Islet of Langerhans (tissue), 1 donor: ENCODE results near the gene TUBA8.
"Not testable (repeated sequence)": the region's sequence is repeated elsewhere in the genome, so short reads cannot be mapped to it uniquely, and the experiment has no call there.

Source experiments
- FAIRE-seq: peaks from one replicate; lab custom pipeline; 2011; peaks lifted over from hg19 to GRCh38; lab: Jason Lieb, UNC

Gene TUBA8

GRCh38 chr22:18130699-18131429, 20.3 kb downstream of the TUBA8 start:
- no peak for FAIRE-seq

GRCh38 chr22:18133452-18133851, 22.8 kb downstream of the TUBA8 start:
- FAIRE-seq, result no peak

GRCh38 chr22:18136563-18137320, 26.1 kb downstream of the TUBA8 start:
- no peak for FAIRE-seq

GRCh38 chr22:18141004-18141403, 30.4 kb downstream of the TUBA8 start:
- not testable (repeated sequence) for FAIRE-seq

GRCh38 chr22:18144105-18144504, 33.5 kb downstream of the TUBA8 start:
- FAIRE-seq, result no peak

- no peak for FAIRE-seq
These were observed 35.2 kb downstream of the TUBA8 start for GRCh38 chr22:18145676-18146388.

- no peak for FAIRE-seq
These were observed 35.8 kb downstream of the TUBA8 start for GRCh38 chr22:18146389-18146753.

GRCh38 chr22:18147791-18148190, 37.2 kb downstream of the TUBA8 start:
- FAIRE-seq, result no peak

- no peak for FAIRE-seq
These were observed 37.8 kb downstream of the TUBA8 start for GRCh38 chr22:18148293-18148965.

GRCh38 chr22:18152519-18152918, 41.9 kb downstream of the TUBA8 start:
- FAIRE-seq, result no peak

GRCh38 chr22:18154821-18155390, 44.3 kb downstream of the TUBA8 start:
- FAIRE-seq, result no peak

- not testable (repeated sequence) for FAIRE-seq
These were observed 44.9 kb downstream of the TUBA8 start for GRCh38 chr22:18155546-18155945.

GRCh38 chr22:18156878-18157713, 46.5 kb downstream of the TUBA8 start:
- FAIRE-seq, result no peak

- FAIRE-seq, result no peak
These were observed 47.1 kb downstream of the TUBA8 start for GRCh38 chr22:18157714-18158028.

GRCh38 chr22:18160641-18161040, 50.0 kb downstream of the TUBA8 start:
- not testable (repeated sequence) for FAIRE-seq

- FAIRE-seq, result not testable (repeated sequence)
These were observed 53.2 kb downstream of the TUBA8 start for GRCh38 chr22:18163843-18164242.

- FAIRE-seq, result not testable (repeated sequence)
These were observed 54.0 kb downstream of the TUBA8 start for GRCh38 chr22:18164584-18164983.

- FAIRE-seq, result not testable (repeated sequence)
These were observed 54.7 kb downstream of the TUBA8 start for GRCh38 chr22:18165356-18165755.

GRCh38 chr22:18170284-18170683, 59.7 kb downstream of the TUBA8 start:
- not testable (repeated sequence) for FAIRE-seq

GRCh38 chr22:18172203-18172602, 61.6 kb downstream of the TUBA8 start:
- FAIRE-seq, result not testable (repeated sequence)

GRCh38 chr22:18172776-18173175, 62.2 kb downstream of the TUBA8 start:
- not testable (repeated sequence) for FAIRE-seq
